ENCODE data around the gene SPIRE2. TPM values are rescaled to one million over a fixed set of nuclear protein-coding genes. Genes with fewer than 3 reads are reported as not detected.
"Not testable (repeated sequence)": the region's sequence is repeated elsewhere in the genome, so short reads cannot be mapped to it uniquely, and the experiment has no call there.

Gene SPIRE2
- total and polyA plus RNA-seq, 2 donors (not counting 1 experiment from before 2014, with no cell fraction given): 0.98 to 2.0 TPM

DNA sequence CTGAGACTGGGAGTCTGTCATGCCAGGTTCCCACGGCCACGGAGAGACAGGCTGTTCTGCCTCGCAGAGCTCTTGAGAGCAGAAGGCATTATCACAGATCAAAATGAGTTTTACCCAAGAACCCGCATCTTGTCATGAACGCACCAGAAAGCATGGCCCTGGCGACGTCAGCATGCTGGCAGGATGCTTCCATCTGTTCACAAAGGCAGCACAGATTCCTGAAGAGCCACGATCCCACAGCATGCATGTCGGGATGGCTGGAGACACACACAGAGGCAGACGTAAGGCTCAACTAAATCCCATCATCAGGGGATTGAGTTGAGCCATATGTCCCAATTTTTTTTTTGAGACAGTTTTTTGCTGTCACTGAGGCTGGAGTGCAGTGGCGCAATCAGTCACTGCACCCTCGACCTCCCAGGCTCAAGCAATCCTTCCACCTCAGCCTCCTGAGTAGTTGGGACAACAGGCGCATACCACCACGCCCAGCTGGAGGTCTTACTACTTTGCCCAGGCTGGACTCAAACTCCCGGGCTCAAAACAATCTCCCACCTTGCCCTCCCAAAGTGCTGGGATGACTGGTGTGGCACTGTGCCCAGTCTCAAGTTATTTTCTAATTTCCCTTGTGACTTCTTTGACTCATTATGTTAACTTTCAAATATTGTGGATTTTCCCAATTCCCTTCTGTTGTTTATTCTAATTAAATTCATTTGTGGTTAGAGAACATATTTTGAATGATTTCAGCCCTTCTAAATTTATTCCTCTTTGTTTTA lies 23.0 kb upstream of the SPIRE2 start:
- H3K27me3 ChIP-seq (replicated peaks in 1 of 4; ENCODE audit: control extremely low read depth in 1 of 4, control insufficient read depth in 3 of 4, insufficient read depth in 4 of 4, low read length in 3 of 4): no peaks in the 10 kb centered on the region
- TF ChIP-seq, protein P1, sequence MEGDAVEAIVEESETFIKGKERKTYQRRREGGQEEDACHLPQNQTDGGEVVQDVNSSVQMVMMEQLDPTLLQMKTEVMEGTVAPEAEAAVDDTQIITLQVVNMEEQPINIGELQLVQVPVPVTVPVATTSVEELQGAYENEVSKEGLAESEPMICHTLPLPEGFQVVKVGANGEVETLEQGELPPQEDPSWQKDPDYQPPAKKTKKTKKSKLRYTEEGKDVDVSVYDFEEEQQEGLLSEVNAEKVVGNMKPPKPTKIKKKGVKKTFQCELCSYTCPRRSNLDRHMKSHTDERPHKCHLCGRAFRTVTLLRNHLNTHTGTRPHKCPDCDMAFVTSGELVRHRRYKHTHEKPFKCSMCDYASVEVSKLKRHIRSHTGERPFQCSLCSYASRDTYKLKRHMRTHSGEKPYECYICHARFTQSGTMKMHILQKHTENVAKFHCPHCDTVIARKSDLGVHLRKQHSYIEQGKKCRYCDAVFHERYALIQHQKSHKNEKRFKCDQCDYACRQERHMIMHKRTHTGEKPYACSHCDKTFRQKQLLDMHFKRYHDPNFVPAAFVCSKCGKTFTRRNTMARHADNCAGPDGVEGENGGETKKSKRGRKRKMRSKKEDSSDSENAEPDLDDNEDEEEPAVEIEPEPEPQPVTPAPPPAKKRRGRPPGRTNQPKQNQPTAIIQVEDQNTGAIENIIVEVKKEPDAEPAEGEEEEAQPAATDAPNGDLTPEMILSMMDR (IDR thresholded peaks at IDR 0.05): no peak
- TF ChIP-seq EZH2 (IDR thresholded peaks at IDR 0.05; ENCODE audit: borderline replicate concordance, insufficient read depth, low read depth, low read length, poor library complexity, severe bottlenecking): no peak
- Mint-ChIP-seq H3K4me1 (no peaks in the 10 kb centered on the region), H3K27me3 (no peaks in the 10 kb centered on the region), H3K4me3 (no peak overlapping the region), H3K27ac (no peak overlapping the region), H3K9me3 (ENCODE audit: insufficient read depth) (no peaks in the 10 kb centered on the region)
- ATAC-seq (ENCODE audit: low read depth): no peak
- H4K20me1 ChIP-seq (ENCODE audit: control insufficient read depth, insufficient read depth, low read length, poor library complexity, severe bottlenecking): no peaks in the 10 kb centered on the region
- H3K9me3 ChIP-seq (ENCODE audit: control extremely low read depth in 1 of 3, control insufficient read depth in 2 of 3, insufficient read depth in 1 of 3, low read length in 2 of 3): no peaks in the 10 kb centered on the region
- no peaks in the 10 kb centered on the region for H3K4me1 ChIP-seq (ENCODE audit: control insufficient read depth in 2 of 2, insufficient read depth in 2 of 2, low read length in 2 of 2)
- no peak overlapping the region for H3K27ac ChIP-seq (ENCODE audit: low read length in 2 of 2)
- CTCF ChIA-PET: no interaction called here
- DNase-seq: no peak
- POLR2A ChIA-PET: interaction anchor here (0.7 kb wide), 1 partner anchor 119 kb away, joined by 6 read pairs; the partner anchor contains the start of gene CDK10
- 98% methylated on average over 12 of the region's 15 CpGs for WGBS (ENCODE audit: insufficient coverage)
- no peak overlapping the region for H2AFZ ChIP-seq (ENCODE audit: insufficient read depth, low read depth, low read length, poor library complexity, severe bottlenecking)
- H3K79me2 ChIP-seq (ENCODE audit: control insufficient read depth, insufficient read depth, low read length): no peaks in the 10 kb centered on the region
- intact Hi-C loops (cut with micrococcal nuclease): no loop called here
- no peak overlapping the region for H3K4me2 ChIP-seq (replicated peaks; ENCODE audit: low read depth, low read length, poor library complexity, severe bottlenecking)
- no peak overlapping the region for H3K4me3 ChIP-seq (ENCODE audit: control extremely low read depth in 1 of 5, extremely low read depth in 1 of 5, insufficient read depth in 1 of 5, low read depth in 2 of 5, low read length in 4 of 5)
- no peak overlapping the region for H3K9ac ChIP-seq (ENCODE audit: low read length)
- no peaks in the 10 kb centered on the region for H3K36me3 ChIP-seq (replicated peaks in 1 of 2; ENCODE audit: control extremely low read depth in 1 of 2, control insufficient read depth in 1 of 2, extremely low read depth in 1 of 2, insufficient read depth in 2 of 2, low read length in 1 of 2)

DNA sequence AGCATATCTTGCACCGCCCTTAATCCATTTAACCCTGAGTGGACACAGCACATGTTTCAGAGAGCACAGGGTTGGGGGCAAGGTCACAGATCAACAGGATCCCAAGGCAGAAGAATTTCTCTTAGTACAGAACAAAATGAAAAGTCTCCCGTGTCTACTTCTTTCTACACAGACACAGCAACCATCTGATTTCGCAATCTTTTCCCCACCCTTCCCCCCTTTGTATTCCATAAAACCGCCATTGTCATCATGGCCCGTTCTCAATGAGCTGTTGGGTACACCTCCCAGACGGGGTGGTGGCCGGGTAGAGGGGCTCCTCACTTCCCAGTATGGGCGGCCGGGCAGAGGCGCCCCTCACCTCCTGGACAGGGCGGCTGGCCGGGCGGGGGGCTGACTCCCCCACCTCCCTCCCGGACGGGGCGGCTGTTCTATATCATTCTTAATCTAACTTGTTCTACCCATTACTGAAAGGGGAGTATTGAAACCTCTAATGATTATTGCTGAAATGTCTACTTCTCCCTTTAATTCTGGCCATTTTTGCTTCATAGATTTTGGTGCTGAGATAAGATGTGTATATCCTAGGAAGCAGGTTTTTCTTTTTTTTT lies 21.6 kb upstream of the SPIRE2 start:
- H3K4me1 Mint-ChIP-seq; H3K79me2 ChIP-seq (ENCODE audit: control insufficient read depth, insufficient read depth, low read length); H3K36me3 ChIP-seq (replicated peaks in 1 of 2; ENCODE audit: control extremely low read depth in 1 of 2, control insufficient read depth in 1 of 2, extremely low read depth in 1 of 2, insufficient read depth in 2 of 2, low read length in 1 of 2); ATAC-seq (ENCODE audit: low read depth); H3K4me3 ChIP-seq (ENCODE audit: control extremely low read depth in 1 of 5, extremely low read depth in 1 of 5, insufficient read depth in 1 of 5, low read depth in 2 of 5, low read length in 4 of 5); H3K27me3 ChIP-seq (replicated peaks in 1 of 4; ENCODE audit: control extremely low read depth in 1 of 4, control insufficient read depth in 3 of 4, insufficient read depth in 4 of 4, low read length in 3 of 4); CTCF ChIA-PET; POLR2A ChIA-PET; H3K9me3 Mint-ChIP-seq (ENCODE audit: insufficient read depth); H3K4me2 ChIP-seq (replicated peaks; ENCODE audit: low read depth, low read length, poor library complexity, severe bottlenecking); H3K27me3 Mint-ChIP-seq; DNase-seq; H4K20me1 ChIP-seq (ENCODE audit: control insufficient read depth, insufficient read depth, low read length, poor library complexity, severe bottlenecking); H3K9ac ChIP-seq (ENCODE audit: low read length); H3K27ac Mint-ChIP-seq; H2AFZ ChIP-seq (ENCODE audit: insufficient read depth, low read depth, low read length, poor library complexity, severe bottlenecking); H3K9me3 ChIP-seq (ENCODE audit: control extremely low read depth in 1 of 3, control insufficient read depth in 2 of 3, insufficient read depth in 1 of 3, low read length in 2 of 3); intact Hi-C loops (cut with micrococcal nuclease); H3K4me1 ChIP-seq (ENCODE audit: control insufficient read depth in 2 of 2, insufficient read depth in 2 of 2, low read length in 2 of 2); H3K27ac ChIP-seq (ENCODE audit: low read length in 2 of 2); H3K4me3 Mint-ChIP-seq: not testable (repeated sequence)
- 96% methylated on average over 8 of the region's 16 CpGs for WGBS (ENCODE audit: insufficient coverage)
